Superior temporal gyrus (tissue), 1 donor: ENCODE data around the gene NDUFA8.

Experiments used
- DNase-seq: peaks from one replicate; pipeline ENCODE4 v3.0.0-alpha.2; 2016; ENCODE audit errors: extremely low spot score

The NDUFA8 gene

DNA sequence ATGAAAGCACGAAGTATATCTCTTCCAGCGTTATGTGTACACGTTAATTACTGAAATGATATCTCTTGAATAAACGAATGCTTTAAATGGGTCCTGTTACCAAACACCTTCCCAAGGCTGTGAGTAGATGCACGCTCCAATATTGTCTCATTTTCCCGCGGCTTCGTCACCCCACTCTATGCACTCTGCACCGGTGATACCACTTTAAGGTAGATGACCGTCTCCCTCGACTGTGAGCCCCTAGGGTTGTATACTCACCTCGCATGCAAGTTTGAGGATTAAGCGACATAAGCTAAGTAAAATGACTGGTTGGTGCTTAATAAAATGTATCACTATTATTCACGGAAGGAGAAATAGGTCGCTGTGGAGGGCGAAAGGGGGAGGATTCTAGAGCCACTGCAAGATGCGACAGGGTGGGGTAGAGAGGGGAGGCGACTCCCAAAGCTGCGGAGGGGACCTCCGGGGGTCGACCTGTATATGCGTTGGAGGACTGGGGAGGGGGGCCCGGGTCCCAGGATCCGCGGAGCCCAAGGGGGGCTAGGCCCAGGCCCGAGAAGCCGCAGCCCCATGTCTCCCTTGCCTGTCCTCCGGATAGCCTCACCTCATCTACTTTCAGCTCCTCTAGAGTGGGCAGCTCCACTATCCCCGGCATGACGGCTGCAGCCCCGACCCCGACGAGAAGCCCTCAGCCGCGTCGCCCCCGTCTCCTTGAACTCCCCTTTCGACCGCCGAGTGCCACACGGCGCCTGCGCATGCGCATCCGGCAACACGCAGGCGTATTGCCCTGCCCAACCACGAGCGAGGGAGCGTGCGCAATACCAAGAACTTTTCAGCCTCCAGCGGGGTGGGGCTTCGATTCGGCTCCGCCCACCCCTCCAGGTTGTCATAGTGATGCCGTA is at the start of gene NDUFA8, which contains the start of gene MORN5:
TSS of gene NDUFA8 (minus strand) at position 754 of the 899 bp plus-strand sequence. CDS start at position 652, 102 bp downstream.
TSS of gene MORN5 (plus strand) at position 883 of the 899 bp plus-strand sequence. CDS start 65 bp downstream, outside the sequence.
- DNase-seq, result peak; percentile 97

DNA sequence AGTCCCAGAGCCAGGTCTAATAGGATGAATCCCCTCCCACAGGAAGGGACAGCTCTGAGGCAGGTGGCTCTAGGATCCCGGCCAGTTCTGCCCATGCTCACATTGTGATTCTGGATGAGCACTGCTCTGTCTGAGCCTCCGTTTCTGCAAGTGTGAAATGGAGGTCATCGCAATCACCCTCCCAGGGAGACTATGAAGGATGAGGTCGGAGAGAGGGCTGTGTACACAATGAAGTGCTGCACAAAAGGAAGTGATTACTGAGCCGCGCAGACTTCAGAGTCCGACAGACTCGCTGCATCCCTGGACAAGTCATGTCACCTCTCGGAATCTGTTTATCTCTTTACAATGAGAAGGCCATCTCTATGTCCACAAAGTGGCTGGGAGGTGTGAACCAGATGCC is 47.5 kb upstream of the NDUFA8 start:
- DNase-seq, result no peak

DNA sequence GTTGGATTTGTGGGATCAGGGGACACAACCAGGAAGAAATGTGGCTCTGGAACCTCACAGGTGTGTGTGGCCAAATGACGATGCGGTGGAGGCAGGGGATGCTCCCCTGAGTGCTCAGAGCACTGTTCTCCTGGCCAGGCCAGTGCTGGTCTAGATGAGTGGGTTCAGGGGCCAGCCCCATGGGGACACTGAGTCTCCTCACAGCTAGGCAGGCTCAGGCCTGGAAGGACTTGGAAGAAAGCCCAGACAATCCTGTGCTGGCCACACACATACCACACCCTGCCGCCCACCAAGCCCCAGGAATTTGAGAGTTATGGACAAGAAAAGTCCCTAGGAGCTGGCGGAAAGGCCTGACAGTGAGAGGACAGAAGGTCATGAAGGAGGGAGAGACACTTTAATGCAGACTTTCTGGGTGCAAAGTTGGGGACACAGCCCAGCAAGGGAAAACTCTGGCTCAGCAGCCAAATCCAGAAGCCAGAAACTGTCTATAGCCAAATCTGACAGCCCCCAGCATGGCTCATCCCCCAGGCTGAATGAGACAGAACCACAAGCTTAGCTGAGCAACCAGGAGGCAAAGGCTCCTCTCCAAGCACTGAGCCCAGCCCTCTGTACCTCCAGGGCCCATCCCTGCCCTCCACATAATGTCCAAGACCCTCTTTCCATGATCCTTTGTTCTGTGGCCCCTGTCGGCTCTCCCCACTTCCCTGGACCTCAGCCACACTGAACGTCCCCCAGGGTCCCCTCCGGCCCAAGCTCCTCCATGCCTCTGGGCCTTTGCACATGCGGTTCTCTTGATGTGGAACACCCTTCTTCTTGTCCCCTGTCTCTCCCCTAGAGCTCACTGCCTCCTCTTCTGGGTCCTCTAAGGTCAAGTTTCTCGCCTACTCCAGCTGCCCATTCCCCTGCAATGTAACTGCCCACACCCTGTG is 46.8 kb upstream of the NDUFA8 start:
- no peak for DNase-seq

DNA sequence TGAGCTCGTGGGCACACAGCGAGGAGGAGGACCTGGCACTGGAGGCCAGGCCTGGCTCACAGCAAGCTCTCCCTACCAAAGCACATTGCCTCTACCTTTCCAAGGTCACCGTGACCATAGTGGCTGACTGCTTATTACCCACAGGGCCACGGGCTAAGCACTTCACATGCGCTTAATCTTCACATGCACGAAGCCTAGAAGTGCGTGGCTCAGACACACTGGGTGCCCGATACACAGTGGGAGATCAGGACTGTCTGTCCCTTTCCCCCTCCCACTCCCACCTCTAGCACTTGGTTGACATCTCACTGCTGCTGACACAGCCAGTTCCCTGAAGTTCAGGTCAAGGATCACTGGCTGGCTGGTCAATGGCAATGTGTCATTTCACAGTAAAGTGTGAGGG is 45.6 kb upstream of the NDUFA8 start:
- DNase-seq, result no peak

DNA sequence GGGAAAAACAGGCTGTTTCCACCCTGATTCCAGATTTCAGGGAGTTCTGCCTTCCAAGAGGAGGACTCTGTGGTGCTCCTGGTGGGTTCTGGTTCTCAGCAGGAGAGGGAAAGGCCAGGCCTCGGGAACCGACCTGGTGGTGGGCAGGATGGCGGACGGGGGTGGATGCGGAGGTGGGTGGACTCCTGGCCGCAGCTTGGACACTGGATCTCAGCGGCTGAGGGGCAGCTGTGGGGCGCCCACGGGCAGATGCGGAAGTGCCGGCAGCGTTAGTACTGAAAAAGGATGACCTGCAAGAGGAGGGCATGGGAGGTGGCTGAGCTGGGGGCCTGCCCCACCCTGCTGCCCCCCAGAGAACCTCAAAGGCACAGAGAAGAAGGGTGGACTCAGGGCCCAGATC is 44.9 kb upstream of the NDUFA8 start:
- no peak for DNase-seq

DNA sequence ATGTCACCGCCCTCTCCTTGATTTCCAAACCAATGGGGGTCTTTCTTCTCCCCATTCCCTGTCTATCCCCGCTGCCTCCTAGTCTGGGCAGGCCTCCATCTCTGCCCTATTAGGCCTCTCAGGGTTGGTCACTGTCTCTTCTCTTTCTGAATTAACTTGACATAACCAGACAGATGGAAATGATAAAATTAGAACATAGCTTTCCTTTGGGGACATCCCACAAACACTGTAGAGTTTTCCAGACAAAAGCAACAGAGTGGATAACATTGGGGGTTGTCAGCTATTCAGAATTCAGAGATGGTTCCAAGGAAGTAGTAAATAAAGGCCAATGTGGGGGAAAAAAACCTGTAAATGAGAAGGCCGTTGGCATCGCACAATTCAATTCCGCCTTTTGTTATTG is 44.5 kb upstream of the NDUFA8 start:
- no peak for DNase-seq

DNA sequence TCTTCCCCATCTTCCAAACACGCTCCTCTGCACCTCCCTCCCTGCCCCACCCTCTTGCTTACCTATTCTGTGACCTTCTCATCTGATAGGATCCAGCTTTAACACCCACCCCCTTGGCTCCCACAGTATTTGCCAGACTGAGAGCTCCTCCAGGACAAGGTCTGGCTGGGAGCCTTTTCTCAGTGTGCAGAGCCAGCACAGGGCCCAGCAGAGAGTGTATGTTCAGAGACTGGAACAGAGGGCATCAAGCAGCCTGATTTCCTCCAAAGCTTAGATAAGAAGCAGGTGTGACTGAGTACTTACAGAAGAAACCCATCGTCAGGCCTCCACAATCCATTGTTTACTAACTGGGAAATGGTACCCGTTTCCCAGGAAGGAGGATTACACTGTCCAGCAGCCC is 42.5 kb upstream of the NDUFA8 start:
- DNase-seq, result no peak

DNA sequence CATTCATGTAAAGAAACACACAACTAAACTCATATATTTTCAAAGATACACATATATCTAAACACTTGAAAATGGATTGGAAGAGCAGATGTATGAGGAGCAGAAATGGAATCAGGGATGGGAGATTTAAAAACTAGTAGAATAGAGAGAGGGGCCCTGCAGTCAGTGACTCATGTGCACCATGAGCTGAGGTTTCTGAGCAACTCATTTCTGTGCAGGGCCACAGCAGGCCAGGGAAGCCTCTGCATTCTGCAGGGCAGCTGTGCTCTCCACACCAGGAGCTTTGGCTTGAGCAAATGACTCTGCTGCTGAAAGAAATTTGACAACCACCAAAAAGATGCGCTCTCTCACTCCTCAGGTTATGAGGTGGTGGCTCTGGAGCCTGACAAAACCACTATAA is 42.1 kb upstream of the NDUFA8 start:
- DNase-seq, result no peak

DNA sequence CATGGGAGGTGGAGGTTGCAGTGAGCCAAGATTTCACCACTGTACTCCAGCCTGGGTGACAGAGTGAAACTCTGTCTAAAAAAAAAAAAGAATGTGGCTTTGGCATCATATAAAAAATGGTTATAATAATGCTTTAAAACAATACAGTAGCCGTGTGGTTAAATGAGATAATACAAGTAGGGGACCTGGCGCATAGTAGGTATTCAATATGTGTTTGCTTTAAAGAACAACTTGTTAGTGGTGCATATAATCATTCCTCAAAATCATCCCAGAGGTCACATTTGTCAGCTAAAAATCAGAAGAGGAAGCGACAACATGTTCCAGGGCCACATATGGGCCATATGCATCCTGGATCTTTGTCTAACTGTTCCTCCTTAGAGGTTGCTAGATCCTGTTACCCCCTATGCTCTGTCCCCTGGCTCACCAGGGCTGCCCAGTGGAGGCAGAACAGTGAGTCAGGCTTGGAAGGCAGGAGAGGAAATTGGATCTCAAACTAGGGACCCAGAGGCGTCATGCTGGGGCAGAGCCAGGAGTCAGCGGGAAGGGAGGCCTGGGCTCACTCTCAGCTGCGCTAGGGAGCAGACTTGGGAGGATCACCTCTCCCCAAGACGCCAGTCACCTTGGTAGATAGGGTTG is 41.5 kb upstream of the NDUFA8 start:
- DNase-seq, result no peak

DNA sequence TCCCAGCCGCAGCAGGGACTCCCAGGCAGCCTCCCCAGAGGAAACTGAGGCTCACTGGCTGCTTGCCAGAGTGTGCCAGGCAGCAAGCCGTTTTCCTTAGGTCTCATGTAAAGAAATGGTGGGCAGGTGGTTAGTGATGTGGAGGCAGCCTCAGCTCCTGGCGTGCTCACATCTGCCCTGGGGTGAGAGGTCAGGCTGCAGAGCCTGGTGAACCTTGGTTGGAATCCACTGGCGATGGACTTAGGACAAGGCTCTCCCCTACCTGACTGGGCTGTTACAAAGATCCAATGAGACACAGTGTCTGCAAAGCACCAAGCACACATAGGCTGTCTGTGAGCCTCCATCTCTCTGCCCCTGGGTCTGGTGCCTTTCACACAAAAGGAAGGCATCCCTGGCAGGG is 38.3 kb upstream of the NDUFA8 start:
- DNase-seq, result no peak

DNA sequence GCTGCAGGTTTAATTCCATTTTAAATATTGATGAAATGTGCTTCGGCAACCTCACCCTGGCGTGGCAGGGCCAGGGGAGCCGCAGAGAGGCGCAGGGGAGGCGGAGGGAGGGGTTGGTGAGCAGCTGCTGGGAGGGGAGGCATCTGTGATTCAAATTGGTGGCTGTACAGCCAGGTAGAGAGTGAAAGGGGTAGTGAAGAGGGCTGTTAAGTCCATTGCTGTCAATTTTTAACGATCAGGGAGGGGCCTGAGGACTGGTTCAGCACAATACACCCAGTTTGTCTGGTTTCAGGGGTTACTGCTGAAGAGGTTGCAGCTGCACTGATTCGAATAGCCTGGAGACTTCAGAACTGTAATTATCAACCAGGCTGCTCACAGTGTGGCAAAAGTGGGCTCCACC is 37.8 kb upstream of the NDUFA8 start:
- no peak for DNase-seq

DNA sequence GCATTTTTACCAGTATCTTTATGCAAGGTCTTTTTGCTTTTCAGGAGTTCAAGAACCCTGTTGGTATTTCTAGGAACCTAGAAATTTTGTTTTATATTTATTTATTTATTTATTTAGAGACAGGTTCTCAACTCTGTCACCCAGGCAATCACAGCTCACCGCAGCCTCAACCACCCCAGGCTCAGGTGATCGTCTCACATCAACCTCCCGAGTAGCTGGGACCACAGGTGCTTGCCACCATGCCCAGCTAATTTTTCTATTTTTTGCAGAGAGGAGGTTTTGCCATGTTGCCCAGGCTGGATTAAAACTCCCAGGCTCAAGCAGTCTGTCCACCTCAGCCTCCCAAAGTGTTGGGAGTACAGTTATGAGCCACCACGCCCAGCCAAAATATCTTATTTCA is 36.3 kb upstream of the NDUFA8 start:
- DNase-seq, result no peak

DNA sequence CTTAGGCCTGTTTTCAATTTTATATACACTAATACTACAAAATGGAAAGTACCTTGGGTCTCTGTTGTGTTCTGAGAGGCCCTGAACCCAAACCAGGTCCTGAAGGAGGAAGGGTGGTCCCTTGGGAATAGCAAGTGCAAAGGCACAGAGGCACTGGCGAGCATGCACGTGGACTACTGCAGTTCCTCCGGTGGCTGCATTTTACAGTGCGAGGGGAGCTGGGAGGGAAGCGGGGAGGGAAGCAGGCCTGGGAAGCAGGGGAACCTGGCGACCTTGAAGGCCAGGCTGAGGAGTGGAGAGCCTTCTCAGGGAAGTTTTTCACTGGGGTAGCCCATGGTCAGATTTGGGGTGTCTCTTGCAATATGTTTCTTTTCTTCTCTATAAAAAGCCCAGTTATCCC is 34.1 kb upstream of the NDUFA8 start:
- no peak for DNase-seq

DNA sequence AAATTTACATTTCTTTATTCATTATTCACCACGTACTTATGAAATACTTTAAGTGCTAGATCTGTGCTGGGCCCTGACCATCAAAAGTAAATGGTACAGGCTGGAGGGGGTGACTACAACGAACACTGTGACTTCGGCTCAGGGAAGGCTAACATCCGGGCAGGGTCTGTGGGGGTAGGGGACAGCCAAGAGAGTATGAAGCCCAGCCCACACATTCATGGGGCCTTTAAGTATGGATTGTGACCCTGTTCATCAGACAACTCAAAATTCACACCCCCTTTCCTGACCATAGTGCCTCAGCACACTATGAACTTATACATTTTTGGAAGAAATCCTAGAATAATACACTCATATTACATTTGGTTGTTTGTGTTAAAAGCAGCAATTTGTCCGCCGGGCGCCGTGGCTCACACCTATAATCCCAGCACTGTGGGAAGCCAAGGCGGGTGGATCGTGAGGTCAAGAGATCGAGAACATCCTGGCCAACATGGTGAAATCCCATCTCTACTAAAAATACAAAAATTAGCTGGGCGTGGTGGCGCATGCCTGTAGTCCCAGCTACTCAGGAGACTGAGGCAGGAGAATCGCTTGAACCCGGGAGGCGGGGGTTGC is 33.4 kb upstream of the NDUFA8 start:
- no peak for DNase-seq

DNA sequence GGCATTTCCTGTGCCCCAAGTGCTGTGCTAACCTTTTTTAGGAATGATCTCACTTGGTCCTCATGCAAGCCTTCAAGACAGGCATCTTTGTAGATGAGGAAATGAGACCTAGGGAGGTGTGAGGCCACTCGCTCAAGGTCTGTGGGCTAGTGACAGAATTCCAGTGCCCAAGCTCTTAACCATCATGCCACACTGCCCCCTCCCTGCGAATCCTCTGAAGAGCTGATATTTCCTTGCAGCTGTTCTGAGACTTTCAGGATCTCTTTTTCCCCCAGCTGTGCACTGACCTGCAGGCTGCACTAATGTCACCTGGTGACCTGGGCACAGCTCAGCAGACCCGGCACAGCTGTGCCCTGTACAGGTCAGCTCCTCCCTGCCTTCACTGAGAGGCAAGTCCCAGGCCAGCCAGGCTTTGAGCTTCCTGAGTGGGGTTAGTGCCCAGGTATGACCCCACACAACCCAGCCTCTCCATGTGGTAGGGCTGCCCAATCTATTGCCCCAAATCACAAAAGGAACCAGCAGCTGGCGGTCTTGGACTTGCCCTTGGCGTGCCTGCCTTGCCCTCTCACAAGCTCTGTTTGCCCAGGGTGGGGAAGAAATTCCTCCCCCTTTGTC is 32.8 kb upstream of the NDUFA8 start:
- DNase-seq, result no peak

DNA sequence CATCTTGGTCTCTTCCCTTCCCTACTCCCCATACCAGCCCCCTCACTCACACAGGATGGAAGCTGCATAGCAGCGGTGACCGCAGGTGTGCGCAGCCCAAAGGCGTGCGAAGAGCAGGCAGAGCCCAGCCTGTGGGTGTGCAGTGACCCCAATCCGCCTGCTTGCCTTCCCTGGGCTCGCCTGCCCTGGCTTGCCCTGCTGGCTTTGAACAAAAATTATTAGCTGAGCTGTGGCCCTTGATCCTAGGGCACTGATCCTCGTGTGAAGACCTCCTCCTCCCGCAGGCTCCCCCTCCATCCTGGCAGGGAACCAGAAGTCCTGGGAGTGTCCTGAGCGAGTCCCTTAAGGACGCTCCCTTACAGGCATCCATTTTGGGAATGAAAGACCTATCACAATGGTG is 32.0 kb upstream of the NDUFA8 start:
- no peak for DNase-seq

DNA sequence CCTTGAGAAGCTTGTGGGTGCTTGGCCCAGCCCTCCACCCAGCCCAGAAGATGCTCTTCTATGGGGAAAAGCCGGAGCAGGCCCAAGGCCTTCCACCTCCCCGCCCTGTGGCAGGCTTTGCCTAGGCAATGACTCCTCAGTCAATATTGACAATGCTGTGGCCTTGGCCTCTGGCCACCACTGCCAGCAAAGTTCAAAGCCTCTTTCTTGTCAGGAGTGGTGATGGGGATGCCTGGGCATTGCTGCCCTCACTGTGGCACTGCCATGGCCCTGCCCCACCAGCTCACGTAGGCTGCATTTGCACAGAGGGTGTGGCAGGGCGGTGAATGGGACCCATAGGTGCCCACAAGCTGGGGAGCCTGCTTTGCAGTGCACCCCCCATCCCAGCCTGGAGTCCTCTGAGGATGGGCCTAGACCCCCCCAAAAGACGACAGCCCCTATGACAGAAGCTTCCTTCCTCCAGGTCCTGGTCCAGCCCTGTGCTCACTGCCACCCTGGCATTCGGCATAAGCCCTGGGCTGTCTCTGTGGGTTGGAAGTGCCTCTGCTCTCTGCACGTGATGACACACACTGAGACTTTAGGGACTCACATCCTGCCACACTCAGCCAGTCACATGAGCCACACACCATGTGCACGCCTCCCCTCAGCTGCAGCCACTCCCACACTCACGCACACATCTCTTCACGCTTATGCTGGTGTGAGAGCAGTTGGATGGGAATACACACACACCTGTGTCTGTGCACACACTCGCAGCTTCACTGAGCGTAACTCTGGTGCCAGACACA is 31.2 kb upstream of the NDUFA8 start:
- peak; percentile 45 for DNase-seq

DNA sequence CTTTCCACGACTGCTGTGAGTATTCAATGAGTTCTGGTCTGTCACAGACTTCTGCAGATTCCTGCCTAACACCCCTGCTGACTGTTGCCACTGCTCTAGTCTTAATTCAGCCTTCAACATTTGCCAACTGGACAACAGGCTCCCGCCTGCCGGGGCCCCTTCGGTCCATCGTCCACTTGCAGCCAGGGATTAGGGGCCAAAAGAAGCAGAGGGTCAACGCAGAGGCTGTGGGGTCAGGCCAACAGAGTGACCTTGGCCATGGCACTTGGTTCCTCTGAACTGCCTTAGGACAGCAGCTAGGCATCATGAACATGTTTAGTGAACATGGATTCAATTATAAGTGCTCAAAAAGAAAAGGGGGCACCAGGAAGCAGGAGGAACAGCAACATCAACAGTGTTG is 28.8 kb upstream of the NDUFA8 start:
- no peak for DNase-seq

DNA sequence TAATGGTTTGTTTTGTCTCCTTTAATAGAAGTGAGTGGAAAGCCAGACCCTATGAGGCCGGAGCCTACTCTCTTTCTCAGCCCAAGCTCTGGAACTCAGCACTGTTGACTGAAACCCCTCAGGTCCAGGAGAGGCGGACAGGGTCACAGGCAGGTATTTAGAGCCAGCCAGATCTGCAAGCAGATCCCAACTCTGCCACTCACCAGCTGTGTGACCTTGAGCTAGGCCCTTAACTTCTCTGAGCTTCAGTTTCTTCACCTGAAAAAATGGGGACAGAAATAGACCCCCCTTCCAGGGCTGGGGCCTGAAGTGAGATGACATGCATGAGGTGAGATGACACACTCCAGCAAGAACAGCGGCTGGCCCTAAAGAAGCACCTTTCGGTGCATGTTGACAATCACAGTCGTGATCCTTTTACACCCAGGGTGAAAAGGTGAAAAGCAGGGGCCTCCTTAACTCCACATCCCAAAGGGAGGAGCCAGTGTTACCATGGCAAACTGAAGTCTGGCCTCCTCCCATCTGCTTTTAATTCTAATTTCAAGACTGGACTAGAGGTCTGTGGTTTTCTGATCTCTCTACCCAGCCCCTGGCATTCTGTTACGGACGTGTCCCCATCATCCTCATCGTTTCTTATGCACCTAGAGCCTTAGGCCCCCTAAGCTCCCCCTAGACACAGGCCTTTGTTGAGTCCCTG is 27.3 kb upstream of the NDUFA8 start:
- no peak for DNase-seq

DNA sequence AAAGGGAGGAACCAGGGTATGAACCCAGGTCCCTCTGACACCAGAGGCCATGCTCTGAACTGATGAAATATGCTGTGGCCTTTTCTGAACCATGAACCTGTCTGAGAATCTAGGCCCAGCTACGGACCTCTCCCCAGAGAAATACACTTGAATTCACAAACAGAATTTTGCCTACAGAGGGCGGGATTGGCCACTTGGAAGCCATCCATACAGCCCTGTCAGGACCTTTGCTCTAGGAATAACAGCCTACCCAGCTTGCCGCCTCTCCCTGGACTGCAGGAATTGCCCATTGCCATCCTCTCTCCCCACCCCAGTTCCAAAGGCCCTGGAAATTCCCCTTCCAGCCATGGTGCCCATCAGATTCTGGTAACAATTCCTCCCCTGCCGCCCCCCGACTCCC is 26.7 kb upstream of the NDUFA8 start:
- no peak for DNase-seq
